AG04450 (cell line): ENCODE measurements around the gene NCKAP5L. TPM values are rescaled to one million over a fixed set of nuclear protein-coding genes. Genes with fewer than 3 reads are reported as not detected.

Source experiments
- CTCF ChIA-PET: fragments of 300-600, 350-600 bp; formaldehyde crosslinking; extraction: SDS; loops from one replicate; lab custom pipeline; 2022; ENCODE audit warnings: antibody characterized with exemption, inconsistent platforms; lab: Charles Lee
- POLR2A ChIA-PET: fragments of 350-600 bp; formaldehyde crosslinking; extraction: SDS; loops from one replicate; lab custom pipeline; 2021; ENCODE audit warnings: antibody characterized with exemption, inconsistent platforms; lab: Yijun Ruan, JAX
- DNase-seq: peaks from one replicate; pipeline ENCODE4 v3.0.0-alpha.2; 2011; ENCODE audit warnings: low read depth, low spot score
- H3K27ac ChIP-seq: one replicate; pipeline ENCODE4 v1.5.1; 2012; ENCODE audit warnings: low read depth, low read length, control low read depth
- H3K27me3 ChIP-seq: one replicate; pipeline ENCODE4 v1.6.0; 2012; ENCODE audit warnings: low read length; ENCODE audit not compliant: control insufficient read depth, insufficient read depth
- H3K4me3 ChIP-seq: 2 replicates; pipeline ENCODE4 v1.5.1; 2011; ENCODE audit warnings: mild to moderate bottlenecking, low read depth, low read length, control low read depth
- H3K9me3 ChIP-seq: 2 replicates; pipeline ENCODE4 v1.5.1; 2012; ENCODE audit warnings: low read length; ENCODE audit not compliant: control insufficient read depth, insufficient read depth
- CTCF ChIP-seq: IDR thresholded peaks from 2 replicates; pipeline ENCODE4 v1.5.1; 2011; ENCODE audit warnings: low read depth, low read length, control low read depth, inconsistent platforms
- polyA plus RNA-seq: library from polyadenylated mRNA; depleted of rRNA; stranded (reverse); fragments of >200 nt; gene quantifications from 2 replicates; pipeline ENCODE4 v1.2.3, GENCODE V29; 2011

NCKAP5L gene
- polyA plus RNA-seq, 1 experiment, result 5.6 TPM

- Histone ChIP-seq H3K4me3 (no peak overlapping the region), H3K27me3 (peaks cover 31% of the 10 kb centered on the region), H3K9me3 (no peaks in the 10 kb centered on the region), H3K27ac (no peak overlapping the region)
- no peak for TF ChIP-seq CTCF
- no peak for DNase-seq
- POLR2A ChIA-PET, result no interaction called here
- CTCF ChIA-PET, result no interaction called here
Measured at GRCh38 chr12:49853671-49854070, 25.5 kb upstream of the NCKAP5L start.

GRCh38 chr12:49847161-49847560, 18.9 kb upstream of the NCKAP5L start:
- ChIA-PET POLR2A (no interaction called here), CTCF (interaction anchor here (0.6 to 1.7 kb wide), 3 partner anchors 74 to 306 kb away, joined by 3 to 4 read pairs (median 4); no protein-coding TSS in a partner anchor)
- H3K27me3 ChIP-seq, result peaks cover 25% of the 10 kb centered on the region
- no peak overlapping the region for H3K4me3 ChIP-seq
- H3K9me3 ChIP-seq, result no peaks in the 10 kb centered on the region
- no peak for TF ChIP-seq CTCF
- H3K27ac ChIP-seq, result no peak overlapping the region
- DNase-seq, result no peak

- H3K27ac ChIP-seq, result no peak overlapping the region
- no peak for TF ChIP-seq CTCF
- H3K4me3 ChIP-seq, result no peak overlapping the region
- peaks cover 16% of the 10 kb centered on the region for H3K27me3 ChIP-seq
- H3K9me3 ChIP-seq, result no peaks in the 10 kb centered on the region
- DNase-seq, result no peak
- POLR2A ChIA-PET, result interaction anchor here (0.6 kb wide), 1 partner anchor 195 kb away, joined by 5 read pairs; no protein-coding TSS in a partner anchor
- CTCF ChIA-PET, result interaction anchor here (2.5 kb wide), 1 partner anchor 21 kb away, joined by 9 read pairs; no protein-coding TSS in a partner anchor
Measured at GRCh38 chr12:49846032-49846431, 17.8 kb upstream of the NCKAP5L start.

- H3K9me3 ChIP-seq, result no peaks in the 10 kb centered on the region
- TF ChIP-seq CTCF, result no peak
- ChIA-PET CTCF (interaction anchor here (1.4 to 2.5 kb wide), 2 partner anchors 23 kb away, joined by 7 to 9 read pairs; no protein-coding TSS in a partner anchor), POLR2A (interaction anchor here (1.8 kb wide), 1 partner anchor 16 kb away, joined by 23 read pairs; the partner anchor contains the start of gene NCKAP5L)
- DNase-seq, result no peak
- H3K4me3 ChIP-seq, result no peak overlapping the region
- H3K27ac ChIP-seq, result no peak overlapping the region
- H3K27me3 ChIP-seq, result peaks cover 5% of the 10 kb centered on the region
Measured at GRCh38 chr12:49843876-49844437, 15.7 kb upstream of the NCKAP5L start.

GRCh38 chr12:49843411-49843810, 15.2 kb upstream of the NCKAP5L start:
- ChIA-PET POLR2A (interaction anchor here (0.6 to 1.8 kb wide), 4 partner anchors 16 to 71 kb away, joined by 3 to 23 read pairs (median 4); partner anchors contain the start of gene NCKAP5L), CTCF (interaction anchor here (1.4 kb wide), 1 partner anchor 24 kb away, joined by 7 read pairs; no protein-coding TSS in a partner anchor)
- peaks cover 5% of the 10 kb centered on the region for H3K27me3 ChIP-seq
- peak overlapping the region; percentile 92 for H3K27ac ChIP-seq
- H3K9me3 ChIP-seq, result no peaks in the 10 kb centered on the region
- no peak for TF ChIP-seq CTCF
- peak overlapping the region; percentile 83 for H3K4me3 ChIP-seq
- DNase-seq, result no peak
